M059J (cell line): ENCODE measurements around the gene PHACTR1. TPM values are rescaled to one million over a fixed set of nuclear protein-coding genes. Genes with fewer than 3 reads are reported as not detected.
A peak's percentile ranks its signal among the peaks of the same experiment; 100 is the strongest.
"Not testable (repeated sequence)": the region's sequence is repeated elsewhere in the genome, so short reads cannot be mapped to it uniquely, and the experiment has no call there.

Experiments
- DNase-seq: peaks from one replicate; pipeline ENCODE4 v3.0.0-alpha.2; 2012; ENCODE audit warnings: low read depth
- total RNA-seq: library from RNA; depleted of rRNA; stranded (reverse); fragments of >200 nt; shearing (Covaris generic); gene quantifications from 2 replicates; pipeline ENCODE4 v1.2.3, GENCODE V29; 2014

Gene PHACTR1
- total RNA-seq, 1 experiment from 2014 or later: 1.2 TPM

- DNase-seq: peak; percentile 77
Measured at GRCh38 chr6:13234130-13234529, 517.6 kb downstream of the PHACTR1 start.

GRCh38 chr6:13235339-13235738, 518.8 kb downstream of the PHACTR1 start:
- no peak for DNase-seq

- DNase-seq: no peak
Measured at GRCh38 chr6:13237318-13237717, 520.8 kb downstream of the PHACTR1 start.

GRCh38 chr6:13238017-13238416, 521.5 kb downstream of the PHACTR1 start:
- DNase-seq: no peak

- no peak for DNase-seq
Measured at GRCh38 chr6:13238640-13239216, 522.2 kb downstream of the PHACTR1 start.

- DNase-seq: no peak
Measured at GRCh38 chr6:13239530-13240455, 523.2 kb downstream of the PHACTR1 start.

- DNase-seq: no peak
Measured at GRCh38 chr6:13241364-13241763, 524.8 kb downstream of the PHACTR1 start.

GRCh38 chr6:13242178-13242577, 525.6 kb downstream of the PHACTR1 start:
- no peak for DNase-seq

GRCh38 chr6:13242590-13242989, 526.0 kb downstream of the PHACTR1 start:
- no peak for DNase-seq

- peak; percentile 19 for DNase-seq
Measured at GRCh38 chr6:13243033-13243432, 526.5 kb downstream of the PHACTR1 start.

GRCh38 chr6:13243745-13244144, 527.2 kb downstream of the PHACTR1 start:
- not testable (repeated sequence) for DNase-seq

GRCh38 chr6:13247627-13248026, 531.1 kb downstream of the PHACTR1 start:
- DNase-seq: no peak

GRCh38 chr6:13248053-13248452, 531.5 kb downstream of the PHACTR1 start:
- DNase-seq: no peak

- DNase-seq: no peak
Measured at GRCh38 chr6:13248584-13248985, 532.0 kb downstream of the PHACTR1 start.

- no peak for DNase-seq
Measured at GRCh38 chr6:13248994-13249393, 532.4 kb downstream of the PHACTR1 start.

GRCh38 chr6:13249817-13250216, 533.2 kb downstream of the PHACTR1 start:
- DNase-seq: no peak

- no peak for DNase-seq
Measured at GRCh38 chr6:13250703-13251102, 534.1 kb downstream of the PHACTR1 start.

GRCh38 chr6:13251242-13251641, 534.7 kb downstream of the PHACTR1 start:
- no peak for DNase-seq

GRCh38 chr6:13252790-13253189, 536.2 kb downstream of the PHACTR1 start:
- no peak for DNase-seq

GRCh38 chr6:13253272-13253671, 536.7 kb downstream of the PHACTR1 start:
- no peak for DNase-seq

GRCh38 chr6:13256266-13257001, 539.9 kb downstream of the PHACTR1 start:
- no peak for DNase-seq

- no peak for DNase-seq
Measured at GRCh38 chr6:13259393-13259792, 542.8 kb downstream of the PHACTR1 start.
